Trophoblast cell (in vitro differentiated cells and primary cell): ENCODE measurements around the gene ABHD3. TPM values are rescaled to one million over a fixed set of nuclear protein-coding genes. Genes with fewer than 3 reads are reported as not detected.

Source experiments
- DNase-seq, 2 donors: peaks; one replicate each; pipeline ENCODE4 v3.0.0-alpha.2; 2016
- H2AFZ ChIP-seq: 2 replicates; pipeline ENCODE4 v1.6.1; 2013; ENCODE audit warnings: low read length, moderate library complexity, mild to moderate bottlenecking; ENCODE audit not compliant: insufficient read depth, poor library complexity
- H2AK5ac ChIP-seq: 2 replicates; pipeline ENCODE4 v1.6.1; 2013; ENCODE audit warnings: mild to moderate bottlenecking, low read length
- H2BK120ac ChIP-seq: 2 replicates; pipeline ENCODE4 v1.6.1; 2013; ENCODE audit warnings: low read length, mild to moderate bottlenecking, moderate library complexity; ENCODE audit not compliant: insufficient read depth, poor library complexity
- H2BK12ac ChIP-seq: 2 replicates; pipeline ENCODE4 v1.6.1; 2013; ENCODE audit warnings: mild to moderate bottlenecking, low read length, moderate library complexity
- H2BK5ac ChIP-seq: 2 replicates; pipeline ENCODE4 v1.6.1; 2013; ENCODE audit warnings: low read length, low read depth, moderate library complexity, mild to moderate bottlenecking; ENCODE audit not compliant: poor library complexity
- H3K14ac ChIP-seq: 2 replicates; pipeline ENCODE4 v1.6.1; 2013; ENCODE audit warnings: mild to moderate bottlenecking, low read length
- H3K18ac ChIP-seq: 2 replicates; pipeline ENCODE4 v1.6.1; 2013; ENCODE audit warnings: mild to moderate bottlenecking, low read length
- H3K23ac ChIP-seq: 2 replicates; pipeline ENCODE4 v1.6.1; 2013; ENCODE audit warnings: low read length
- H3K27ac ChIP-seq: 2 replicates; pipeline ENCODE4 v1.5.1; 2013; ENCODE audit warnings: low read depth, mild to moderate bottlenecking, inconsistent platforms, low read length, moderate library complexity
- H3K27me3 ChIP-seq: 2 replicates; pipeline ENCODE4 v1.6.1; 2013; ENCODE audit warnings: inconsistent platforms, mild to moderate bottlenecking, low read length, moderate library complexity; ENCODE audit not compliant: insufficient read depth
- H3K36me3 ChIP-seq, 2 experiments: 1 replicate in 1 of 2; 2 replicates in 1 of 2; pipeline ENCODE4 v1.6.1; 2013; ENCODE audit warnings: low read length in 2 of 2, mild to moderate bottlenecking in 2 of 2, moderate library complexity in 1 of 2; ENCODE audit not compliant: insufficient read depth in 2 of 2, control insufficient read depth in 1 of 2
- H3K4ac ChIP-seq: 2 replicates; pipeline ENCODE4 v1.6.1; 2013; ENCODE audit warnings: low read depth, mild to moderate bottlenecking, low read length, moderate library complexity
- H3K4me1 ChIP-seq, 2 experiments: 1 replicate in 1 of 2; 2 replicates in 1 of 2; pipeline ENCODE4 v1.6.1; 2013; ENCODE audit warnings: low read length in 2 of 2, mild to moderate bottlenecking in 2 of 2, moderate library complexity in 1 of 2; ENCODE audit not compliant: insufficient read depth in 2 of 2, control insufficient read depth in 1 of 2
- H3K4me2 ChIP-seq: 2 replicates; pipeline ENCODE4 v1.6.1; 2013; ENCODE audit warnings: inconsistent platforms, mild to moderate bottlenecking, low read length, moderate library complexity
- H3K4me3 ChIP-seq: 2 replicates; pipeline ENCODE4 v1.5.1; 2013; ENCODE audit warnings: mild to moderate bottlenecking, low read depth, low read length, inconsistent platforms
- H3K79me1 ChIP-seq: one replicate; pipeline ENCODE4 v1.6.1; 2013; ENCODE audit warnings: low read length
- H3K79me2 ChIP-seq: 2 replicates; pipeline ENCODE4 v1.6.1; 2013; ENCODE audit warnings: low read length, mild to moderate bottlenecking; ENCODE audit not compliant: control insufficient read depth, insufficient read depth, poor library complexity
- H3K9ac ChIP-seq: 2 replicates; pipeline ENCODE4 v1.6.1; 2013; ENCODE audit warnings: mild to moderate bottlenecking, low read length
- H3K9me3 ChIP-seq: 2 replicates; pipeline ENCODE4 v1.6.1; 2013; ENCODE audit warnings: low read depth, mild to moderate bottlenecking, control low read depth, inconsistent platforms, low read length; ENCODE audit not compliant: insufficient read depth
- H4K12ac ChIP-seq: 2 replicates; pipeline ENCODE4 v1.6.1; 2013; ENCODE audit warnings: low read depth, mild to moderate bottlenecking, low read length, moderate library complexity
- H4K8ac ChIP-seq: 2 replicates; pipeline ENCODE4 v1.6.1; 2013; ENCODE audit warnings: low read depth, mild to moderate bottlenecking, low read length, moderate library complexity
- H4K91ac ChIP-seq: one replicate; pipeline ENCODE4 v1.6.1; 2013; ENCODE audit warnings: low read depth, mild to moderate bottlenecking, low read length, moderate library complexity
- WGBS: extraction: QIAGEN DNeasy Blood & Tissue Kit; methylation state at CpG from one replicate; pipeline ENCODE4 v1.1.7; 2013; ENCODE audit warnings: missing lambda C conversion rate; ENCODE audit not compliant: insufficient read length, insufficient coverage; ENCODE audit errors: extremely low coverage; 5-methylcytosine and 5-hydroxymethylcytosine counted together
- polyA plus RNA-seq: library from polyadenylated mRNA; stranded (reverse); fragments of 200-250 nt; gene quantifications from 2 replicates; pipeline ENCODE4 v1.2.3, GENCODE V29; 2013

Gene ABHD3
- 11.7 and 12.6 TPM in 2 replicates for polyA plus RNA-seq

GRCh38 chr18:21704603-21705364 lies at the start of gene ABHD3:
ABHD3 (minus strand) TSS chr18:21704774; CDS start chr18:21704665, 109 bp downstream.
- Histone ChIP-seq H2AFZ (peak within 1 kb of the TSS; percentile 87), H2BK12ac (no peak within 1 kb of the TSS), H3K14ac (peak within 1 kb of the TSS; percentile 87), H2AK5ac (no peak within 1 kb of the TSS), H3K36me3 (peaks cover 3 to 4% of the 10 kb centered on the region in 2 experiments), H3K4me2 (peak within 1 kb of the TSS; percentile 69), H3K4me3 (peak within 1 kb of the TSS; percentile 86), H3K79me2 (peaks cover 4% of the 10 kb centered on the region), H4K8ac (peak within 1 kb of the TSS; percentile 82), H3K27me3 (no peaks in the 10 kb centered on the region), H3K27ac (peak within 1 kb of the TSS; percentile 74), H3K9ac (peak within 1 kb of the TSS; percentile 78), H3K4ac (peak within 1 kb of the TSS; percentile 35), H4K12ac (peak within 1 kb of the TSS; percentile 73), H3K4me1 (peaks cover 0 to 2% of the 10 kb centered on the region in 2 experiments), H3K79me1 (peaks cover 8% of the 10 kb centered on the region), H4K91ac (peak within 1 kb of the TSS; percentile 9), H3K18ac (peak within 1 kb of the TSS; percentile 0), H2BK120ac (peak within 1 kb of the TSS; percentile 53), H3K23ac (no peak within 1 kb of the TSS), H3K9me3 (peaks cover 5% of the 10 kb centered on the region), H2BK5ac (peak within 1 kb of the TSS; percentile 41)
- no CpG with 5 or more reads among the region's 60 CpGs for WGBS
- peak; percentile 96 for DNase-seq

GRCh38 chr18:21747764-21748693 lies 43.5 kb upstream of the ABHD3 start:
- no peaks in the 10 kb centered on the region for H3K9me3 ChIP-seq
- H2BK120ac ChIP-seq: no peak overlapping the region
- no peaks in the 10 kb centered on the region for H3K36me3 ChIP-seq
- no peaks in the 10 kb centered on the region for H3K79me1 ChIP-seq
- no peak overlapping the region for H3K27ac ChIP-seq
- peaks cover 0 to 4% of the 10 kb centered on the region in 2 experiments for H3K4me1 ChIP-seq
- no peak overlapping the region for H3K18ac ChIP-seq
- WGBS: no CpG with 5 or more reads among the region's 2 CpGs
- no peak overlapping the region for H3K14ac ChIP-seq
- peak overlapping the region; percentile 21 for H3K4ac ChIP-seq
- H3K4me2 ChIP-seq: no peak overlapping the region
- H2BK5ac ChIP-seq: no peak overlapping the region
- no peak overlapping the region for H2BK12ac ChIP-seq
- H4K91ac ChIP-seq: no peak overlapping the region
- no peak overlapping the region for H4K12ac ChIP-seq
- H4K8ac ChIP-seq: no peak overlapping the region
- no peak overlapping the region for H2AK5ac ChIP-seq
- no peak overlapping the region for H3K4me3 ChIP-seq
- H3K27me3 ChIP-seq: no peaks in the 10 kb centered on the region
- no peak overlapping the region for H3K23ac ChIP-seq
- no peaks in the 10 kb centered on the region for H3K79me2 ChIP-seq
- no peak overlapping the region for H2AFZ ChIP-seq
- no peak for DNase-seq
- H3K9ac ChIP-seq: no peak overlapping the region

GRCh38 chr18:21747268-21747667 lies 42.7 kb upstream of the ABHD3 start:
- H3K27ac ChIP-seq: no peak overlapping the region
- H2BK5ac ChIP-seq: no peak overlapping the region
- no peaks in the 10 kb centered on the region for H3K79me1 ChIP-seq
- no peak overlapping the region for H2AK5ac ChIP-seq
- H3K18ac ChIP-seq: no peak overlapping the region
- H3K4me3 ChIP-seq: no peak overlapping the region
- peaks cover 0 to 4% of the 10 kb centered on the region in 2 experiments for H3K4me1 ChIP-seq
- no peak overlapping the region for H3K14ac ChIP-seq
- no peaks in the 10 kb centered on the region for H3K27me3 ChIP-seq
- H2BK120ac ChIP-seq: no peak overlapping the region
- WGBS: no CpG with 5 or more reads among the region's 2 CpGs
- H3K9me3 ChIP-seq: no peaks in the 10 kb centered on the region
- H3K4me2 ChIP-seq: no peak overlapping the region
- no peak overlapping the region for H2AFZ ChIP-seq
- H4K91ac ChIP-seq: no peak overlapping the region
- DNase-seq: no peak
- H2BK12ac ChIP-seq: no peak overlapping the region
- H3K79me2 ChIP-seq: no peaks in the 10 kb centered on the region
- H4K12ac ChIP-seq: no peak overlapping the region
- H3K9ac ChIP-seq: no peak overlapping the region
- no peaks in the 10 kb centered on the region for H3K36me3 ChIP-seq
- H3K4ac ChIP-seq: no peak overlapping the region
- H4K8ac ChIP-seq: no peak overlapping the region
- H3K23ac ChIP-seq: no peak overlapping the region

- Histone ChIP-seq H4K91ac (no peak overlapping the region), H3K18ac (no peak overlapping the region), H3K4ac (peak overlapping the region; percentile 10), H2AK5ac (no peak overlapping the region), H4K12ac (no peak overlapping the region), H4K8ac (no peak overlapping the region), H3K79me2 (peaks cover 9% of the 10 kb centered on the region), H3K14ac (no peak overlapping the region), H3K27me3 (no peaks in the 10 kb centered on the region), H2BK12ac (no peak overlapping the region), H3K4me2 (no peak overlapping the region), H3K9ac (no peak overlapping the region), H2BK5ac (no peak overlapping the region), H2AFZ (no peak overlapping the region), H3K27ac (no peak overlapping the region), H3K4me1 (peaks cover 0 to 4% of the 10 kb centered on the region in 2 experiments), H3K36me3 (no peaks in the 10 kb centered on the region), H3K79me1 (peaks cover 6% of the 10 kb centered on the region), H2BK120ac (no peak overlapping the region), H3K4me3 (no peak overlapping the region), H3K9me3 (peaks cover 2% of the 10 kb centered on the region), H3K23ac (no peak overlapping the region)
- no CpG with 5 or more reads among the region's 5 CpGs for WGBS
- DNase-seq: no peak
Measured at GRCh38 chr18:21745231-21745630, 40.7 kb upstream of the ABHD3 start.
